ENCODE results near the gene CRMP1.

CRMP1 gene

GRCh38 chr4:5893004-5893580, at the start of gene CRMP1:
Gene CRMP1, minus strand, starts transcription at chr4:5893086. Its CDS starts 117 bp downstream, at chr4:5892969.
- no peak for DNase-seq

DNA sequence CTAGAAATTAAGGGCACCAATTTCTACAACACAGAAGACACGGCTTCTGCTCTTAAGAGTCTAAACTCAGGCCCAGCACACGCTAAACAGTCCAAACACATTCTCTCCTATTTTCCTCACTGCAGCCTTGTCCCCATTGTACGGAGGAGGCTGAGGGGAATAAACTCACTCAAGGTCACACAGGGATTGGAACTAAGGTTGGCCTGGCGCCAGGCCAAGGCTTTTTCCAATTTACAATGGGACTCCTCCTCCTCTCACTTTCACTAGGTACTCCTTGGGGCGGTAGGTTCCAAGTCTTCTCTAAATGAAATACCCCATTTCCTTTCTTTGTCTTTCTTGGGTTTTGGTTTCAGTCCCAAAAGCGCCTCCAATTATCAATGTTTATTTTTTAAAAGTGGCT, 48.7 kb upstream of the CRMP1 start:
- no peak for DNase-seq

DNA sequence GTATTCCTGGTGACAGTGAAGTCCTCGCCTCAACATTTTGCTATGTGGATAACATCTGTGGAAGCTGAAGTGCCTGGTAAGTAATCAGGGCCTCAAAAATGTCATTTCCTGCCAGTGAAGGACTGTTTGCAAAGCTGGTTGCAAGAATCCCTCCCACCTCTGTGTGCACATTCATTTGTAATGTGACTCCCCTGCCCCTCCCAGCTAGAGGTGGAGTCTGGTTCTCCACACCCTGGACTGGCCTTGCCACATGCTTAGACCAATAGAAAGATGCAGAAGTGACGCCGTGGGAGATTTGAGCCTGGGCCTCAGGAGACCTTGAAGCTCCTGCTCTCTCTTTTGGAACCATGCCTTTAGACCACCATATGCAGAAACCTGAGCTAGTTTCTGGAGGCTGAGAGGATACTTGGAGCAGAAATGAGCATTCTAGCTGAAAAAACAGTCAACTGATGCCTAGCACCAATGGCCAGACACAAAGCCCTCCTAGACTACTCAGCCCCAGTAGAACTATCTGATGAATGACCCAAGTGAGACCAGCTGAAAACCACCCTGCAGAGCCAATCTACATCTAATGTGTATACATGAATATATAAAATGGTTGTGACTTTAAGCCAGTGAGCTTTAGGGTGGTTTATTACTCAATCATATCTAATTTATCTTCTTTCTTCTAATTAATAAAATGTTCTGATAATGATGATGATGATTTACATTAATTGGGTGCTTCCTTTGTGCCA, 47.8 kb upstream of the CRMP1 start:
- peak; percentile 41 for DNase-seq

GRCh38 chr4:5933996-5934831, 41.3 kb upstream of the CRMP1 start:
- DNase-seq, result no peak

DNA sequence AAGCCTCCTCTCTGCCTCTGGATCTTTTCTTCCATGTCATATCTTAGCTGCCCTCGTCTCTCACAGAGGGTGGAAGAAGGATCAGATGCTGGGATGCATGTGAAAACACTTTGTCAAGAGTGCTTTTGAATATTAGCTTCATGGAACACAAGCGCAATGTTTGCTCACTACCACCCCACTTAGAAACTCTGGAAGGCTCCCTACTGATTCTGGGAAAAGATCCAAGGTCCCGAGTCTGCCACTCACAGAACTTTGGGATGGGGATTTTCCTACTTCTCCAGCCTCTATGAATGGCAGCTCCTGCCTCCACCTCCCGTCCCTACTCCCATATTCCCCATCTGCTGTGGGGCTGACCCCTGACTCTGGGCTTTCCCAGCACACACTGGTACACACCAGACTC, 40.2 kb upstream of the CRMP1 start:
- no peak for DNase-seq

GRCh38 chr4:5932035-5932568, 39.2 kb upstream of the CRMP1 start:
- no peak for DNase-seq

DNA sequence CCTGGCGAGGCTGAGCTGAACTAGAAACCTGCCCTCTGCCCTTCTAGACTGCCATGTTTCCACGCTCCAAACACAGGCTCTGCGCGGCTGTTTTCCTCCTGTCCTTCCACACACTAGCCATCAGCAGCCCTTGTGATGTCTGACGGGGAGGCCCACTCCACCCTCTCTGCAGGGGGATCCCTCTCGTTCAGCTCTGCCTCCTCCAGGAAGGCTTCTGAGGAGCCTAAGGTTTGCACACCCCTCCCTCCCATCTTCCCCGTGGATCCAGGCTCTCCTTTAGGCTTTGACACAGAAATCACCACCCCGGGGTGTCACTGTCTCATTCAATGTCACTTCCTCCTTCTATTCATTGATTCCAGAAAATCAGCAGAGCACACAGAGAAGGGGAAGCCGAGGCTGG, 38.6 kb upstream of the CRMP1 start:
- DNase-seq, result no peak

DNA sequence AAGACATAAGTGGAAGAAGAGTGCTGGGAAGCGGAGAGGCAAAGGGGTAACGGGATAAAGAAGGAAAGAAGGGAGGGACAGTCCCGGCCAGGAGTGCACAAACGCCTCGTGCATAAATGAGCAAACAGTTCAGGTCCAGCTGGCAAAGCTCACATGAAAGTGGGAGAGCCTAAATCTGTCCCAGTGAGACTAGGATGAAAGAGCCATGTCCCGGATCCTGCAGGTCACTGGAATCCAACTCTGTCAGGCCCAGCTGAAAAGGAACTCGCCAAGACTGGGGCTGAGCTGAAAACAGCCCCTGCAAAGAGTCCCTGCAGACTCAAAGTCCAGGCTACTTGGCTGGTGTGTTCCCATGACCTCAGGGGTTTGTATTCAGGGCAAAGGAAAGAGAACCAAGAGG, 38.0 kb upstream of the CRMP1 start:
- no peak for DNase-seq

DNA sequence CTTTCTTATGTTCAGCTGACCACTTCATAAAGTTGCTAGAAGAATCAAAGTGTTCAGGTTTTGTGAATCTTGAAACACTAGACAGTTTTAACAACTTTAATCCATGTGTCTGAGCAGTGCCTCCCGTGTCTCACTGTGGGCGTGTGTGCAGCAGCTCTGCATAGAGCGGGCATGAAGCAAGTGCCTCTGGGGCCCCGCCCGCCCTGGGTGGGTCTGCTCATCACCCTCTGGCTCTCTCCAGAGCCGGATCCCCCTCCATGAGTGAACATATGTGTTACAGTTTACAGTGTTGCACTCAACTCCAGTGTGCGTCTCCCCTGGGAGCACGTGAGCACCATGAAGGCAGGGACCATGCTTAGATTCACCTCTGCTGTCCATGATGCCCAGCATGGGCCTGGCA, 37.6 kb upstream of the CRMP1 start:
- DNase-seq, result no peak

DNA sequence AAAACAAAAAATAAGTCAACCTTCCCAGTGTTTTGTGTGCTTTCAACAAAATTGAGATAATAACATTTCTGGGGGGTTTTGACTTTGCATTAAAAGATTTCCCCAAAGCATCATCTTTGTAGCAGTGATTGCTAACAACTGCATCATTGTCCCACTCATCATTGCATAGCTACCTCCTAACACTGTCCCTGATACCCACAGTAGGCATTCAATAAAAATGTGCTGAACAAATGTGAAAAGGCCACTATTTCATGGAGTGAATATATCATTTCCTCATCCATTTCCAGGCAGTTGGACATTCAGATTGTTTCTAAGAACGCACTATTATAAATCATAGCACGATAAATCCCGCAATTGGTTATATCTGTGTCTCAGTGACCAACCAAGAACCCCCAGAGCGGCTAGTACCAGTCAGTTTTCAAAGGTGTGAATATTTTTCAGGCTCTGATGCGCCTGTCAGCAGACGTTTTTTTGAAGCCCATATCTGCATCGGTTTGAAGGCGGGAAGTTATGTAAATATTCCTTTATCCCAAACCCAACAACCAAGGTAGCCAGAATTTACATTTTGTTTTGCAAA, 36.0 kb upstream of the CRMP1 start:
- DNase-seq, result no peak

DNA sequence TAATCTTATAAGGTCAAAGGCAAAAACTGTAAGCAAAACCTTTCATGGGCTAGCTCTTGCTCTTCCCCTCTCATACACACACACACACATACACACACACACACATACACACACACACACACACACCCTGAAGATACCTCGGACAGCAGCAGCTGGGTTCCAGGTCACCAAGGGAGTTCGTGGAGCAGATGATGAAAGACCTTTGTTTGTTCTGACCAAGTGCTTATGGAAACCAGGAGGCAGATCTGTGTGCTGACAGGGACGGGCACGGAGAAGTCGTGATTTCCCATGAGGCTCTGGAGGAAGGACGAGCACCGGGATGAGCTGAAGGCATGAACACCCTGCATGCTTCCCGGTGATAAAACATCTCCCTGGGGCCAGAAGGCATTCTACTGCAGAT, 35.4 kb upstream of the CRMP1 start:
- DNase-seq, result no peak

GRCh38 chr4:5927747-5928146, 34.9 kb upstream of the CRMP1 start:
- no peak for DNase-seq

GRCh38 chr4:5927116-5927515, 34.2 kb upstream of the CRMP1 start:
- DNase-seq, result no peak

DNA sequence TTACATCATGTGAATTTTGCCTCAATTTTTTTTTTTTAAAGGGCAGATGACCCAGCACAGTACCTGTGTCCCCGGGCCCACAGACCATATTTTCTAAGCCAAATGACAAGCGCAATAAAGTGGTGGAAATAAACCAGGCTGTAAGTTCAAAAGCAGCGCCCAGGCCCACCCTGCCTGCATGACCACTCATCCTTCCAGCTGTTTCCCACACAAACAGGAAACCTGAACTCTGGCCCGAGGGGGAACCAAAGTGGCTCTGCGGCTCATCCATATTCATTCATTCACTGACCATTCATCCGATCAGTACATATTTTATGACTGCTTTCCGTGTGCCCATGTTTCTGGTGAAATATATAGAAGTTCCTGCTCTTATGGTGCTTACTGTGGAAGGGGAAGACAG, 33.7 kb upstream of the CRMP1 start:
- no peak for DNase-seq

- no peak for DNase-seq
Measured at GRCh38 chr4:5925419-5926200, 32.7 kb upstream of the CRMP1 start.

- DNase-seq, result no peak
Measured at GRCh38 chr4:5924461-5925125, 31.7 kb upstream of the CRMP1 start.

DNA sequence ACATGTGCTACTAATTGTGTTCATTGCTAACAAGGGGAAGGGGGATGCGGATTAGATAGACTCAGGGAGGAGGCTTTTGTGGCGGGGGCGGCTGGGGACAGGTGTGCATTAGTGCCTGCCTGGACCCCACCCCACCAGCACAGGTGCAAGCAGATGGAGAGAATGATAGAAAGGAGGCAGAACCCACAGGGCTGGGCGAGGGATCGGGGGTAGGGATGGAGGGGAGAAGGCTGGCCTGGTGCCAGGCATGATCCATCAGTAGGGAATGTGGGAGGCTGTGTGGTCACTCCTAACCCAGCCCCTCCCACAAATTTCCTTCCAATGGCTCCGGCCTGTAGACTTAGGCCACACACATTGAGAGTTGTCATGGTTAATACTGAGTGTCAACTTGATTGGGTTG, 30.5 kb upstream of the CRMP1 start:
- DNase-seq, result no peak

DNA sequence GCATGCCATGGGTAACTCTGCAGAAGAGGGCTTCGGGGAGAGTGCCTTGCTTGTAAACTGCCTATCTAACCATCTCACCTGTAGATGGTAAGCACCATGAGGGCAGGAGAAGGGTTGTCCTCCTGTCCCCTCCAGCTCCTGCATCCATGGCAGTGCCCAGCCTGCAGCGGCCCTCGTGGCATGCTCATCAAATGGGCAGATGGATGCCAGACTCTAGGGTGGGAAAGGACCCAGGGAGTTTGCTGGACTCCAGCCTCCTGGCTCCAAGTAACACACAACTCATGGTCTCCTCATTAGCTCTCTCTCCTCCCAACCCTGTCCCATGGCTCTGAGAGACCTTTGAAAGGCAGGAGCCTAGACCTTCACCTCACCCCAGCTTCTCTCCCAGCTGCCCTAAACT, 29.7 kb upstream of the CRMP1 start:
- DNase-seq, result no peak

DNA sequence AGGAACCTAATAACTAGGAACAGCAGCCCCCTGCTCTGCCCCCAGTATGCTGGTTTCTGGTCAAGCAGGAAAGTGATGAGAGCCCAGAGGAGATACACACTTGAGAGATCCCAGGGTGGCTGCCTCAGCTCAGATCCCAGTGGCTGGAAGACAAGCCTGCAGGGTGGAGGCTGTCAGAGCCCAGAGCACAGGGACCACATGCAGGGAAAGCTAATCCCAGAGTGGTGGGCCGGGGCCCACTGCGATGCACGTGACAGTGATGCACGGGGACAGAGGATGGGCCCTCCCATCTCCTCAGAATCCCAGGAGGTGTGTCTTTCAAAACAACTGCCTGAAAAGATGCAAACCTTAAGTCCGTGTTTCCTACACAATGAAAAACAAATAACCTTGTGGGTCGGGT, 29.1 kb upstream of the CRMP1 start:
- DNase-seq, result no peak

DNA sequence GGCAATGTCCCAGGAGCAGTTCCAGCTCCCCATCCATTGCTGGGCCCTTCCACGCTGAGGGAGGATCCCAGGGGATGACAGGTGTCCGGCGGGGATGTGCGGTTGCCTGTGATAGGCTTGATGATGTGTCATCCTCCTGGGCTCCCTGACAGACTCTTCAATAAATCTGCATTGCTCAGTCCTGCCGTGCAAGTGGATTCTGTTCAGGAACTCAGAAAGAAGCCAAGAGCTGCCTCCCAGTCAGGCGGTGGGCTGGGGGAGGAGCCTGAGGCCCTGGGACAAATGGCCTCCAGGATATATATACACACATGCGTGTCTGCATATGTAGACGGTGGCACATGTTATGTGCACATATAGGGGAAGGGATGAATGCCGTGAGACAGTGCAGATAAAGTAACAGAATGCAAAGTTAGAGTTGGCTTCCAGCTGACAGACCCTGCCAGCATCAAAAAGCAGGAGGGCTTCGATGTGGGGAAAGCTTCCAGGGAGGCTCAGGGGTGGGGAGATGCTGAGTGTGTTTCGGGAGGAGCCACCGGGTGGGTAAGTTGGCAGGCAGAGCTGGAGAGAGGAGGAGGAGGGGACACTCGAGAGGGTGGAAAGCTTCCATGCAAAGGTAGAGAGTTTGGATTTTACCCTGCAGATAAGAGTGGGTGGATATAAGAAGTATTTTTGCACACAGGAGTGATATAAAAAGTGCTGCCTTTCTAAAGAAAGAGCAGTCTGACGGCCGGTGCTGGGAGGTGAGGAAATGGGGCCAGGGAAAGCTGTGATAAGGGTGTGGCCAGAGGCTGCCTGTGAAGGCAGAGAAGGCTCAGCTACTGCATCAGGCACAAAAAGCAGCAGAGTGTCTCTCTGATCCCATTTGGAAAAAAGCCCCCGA, 28.5 kb upstream of the CRMP1 start:
- DNase-seq, result no peak

DNA sequence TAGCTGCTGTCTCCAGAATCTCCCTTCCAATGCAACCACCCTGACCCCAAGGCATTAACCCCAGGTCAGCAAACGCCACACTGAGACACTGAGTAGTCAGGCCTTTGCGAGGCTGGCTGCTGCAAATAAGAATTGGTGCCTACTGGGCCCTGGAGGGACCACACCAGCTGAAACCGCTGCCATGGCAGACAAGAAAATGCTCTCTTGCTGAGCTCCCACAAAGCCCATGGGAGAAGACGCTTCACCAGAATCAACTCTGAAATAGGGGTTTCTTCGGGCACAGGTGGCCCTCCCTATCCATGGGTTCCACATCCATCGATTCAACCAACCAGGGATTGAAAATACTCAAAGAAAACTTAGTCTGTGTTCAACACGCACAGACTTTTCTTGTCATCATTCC, 26.7 kb upstream of the CRMP1 start:
- DNase-seq, result no peak
